ENCODE data around the gene PTPRO.

GRCh38 chr12:15497671-15498292 lies 175.5 kb downstream of the PTPRO start:
- TF ChIP-seq CTCF (IDR thresholded peaks at IDR 0.05) (no peak), POLR2A (IDR thresholded peaks at IDR 0.05) (no peak)
